Measurements from ENCODE around the gene RIPK4. TPM values are rescaled to one million over a fixed set of nuclear protein-coding genes. Genes with fewer than 3 reads are reported as not detected.

The RIPK4 gene
- total and polyA plus RNA-seq, 7 experiments from 2014 or later = 0.24 to 2.2 (median 0.41) TPM; not detected in 1

GRCh38 chr21:41758550-41758949 lies 8.3 kb downstream of the RIPK4 start:
- no peak for ATAC-seq
- peaks cover 0 to 5% (median 0%) of the 10 kb centered on the region in 5 donors for H3K36me3 Mint-ChIP-seq

GRCh38 chr21:41755934-41756773 lies 10.7 kb downstream of the RIPK4 start:
- peaks cover 0 to 12% (median 3%) of the 10 kb centered on the region in 7 donors for H3K4me1 Mint-ChIP-seq
- ChIA-PET POLR2A (no interaction called here), CTCF (no interaction called here)
- Histone ChIP-seq H3K36me3 (ENCODE audit: control insufficient read depth in 2 of 3, insufficient read depth in 3 of 3, low read length in 3 of 3) (no peaks in the 10 kb centered on the region), H3K4me1 (ENCODE audit: control insufficient read depth in 2 of 2, insufficient read depth in 2 of 2, low read length in 2 of 2) (no peaks in the 10 kb centered on the region), H3K27ac (ENCODE audit: low read depth, low read length) (no peak overlapping the region), H3K27me3 (ENCODE audit: control insufficient read depth in 2 of 2, insufficient read depth in 2 of 2, low read length in 2 of 2) (peaks cover 0 to 3% of the 10 kb centered on the region in 2 donors), H3K9me3 (ENCODE audit: control insufficient read depth in 2 of 3, low read length in 3 of 3) (no peaks in the 10 kb centered on the region), H3K4me3 (ENCODE audit: low read length) (no peak overlapping the region)
- H3K36me3 Mint-ChIP-seq = peaks cover 0 to 5% (median 0%) of the 10 kb centered on the region in 5 donors
- H3K9me3 Mint-ChIP-seq = no peaks in the 10 kb centered on the region
- H3K4me3 Mint-ChIP-seq = no peak overlapping the region
- peaks cover 12 to 19% (median 18%) of the 10 kb centered on the region in 5 donors for H3K27me3 Mint-ChIP-seq
- intact Hi-C loops (cut with micrococcal nuclease) = no loop called here
- DNase-seq (no peak), ATAC-seq (no peak)
- no peak overlapping the region for H3K27ac Mint-ChIP-seq

More at GRCh38 chr21:41758550-41758949, 8.3 kb downstream of the RIPK4 start:
- Histone ChIP-seq H3K9me3 (ENCODE audit: control insufficient read depth in 2 of 3, low read length in 3 of 3) (no peaks in the 10 kb centered on the region), H3K4me3 (ENCODE audit: low read length) (no peak overlapping the region), H3K36me3 (ENCODE audit: control insufficient read depth in 2 of 3, insufficient read depth in 3 of 3, low read length in 3 of 3) (no peaks in the 10 kb centered on the region), H3K4me1 (ENCODE audit: control insufficient read depth in 2 of 2, insufficient read depth in 2 of 2, low read length in 2 of 2) (peaks cover 0 to 6% of the 10 kb centered on the region in 2 donors), H3K27ac (ENCODE audit: low read depth, low read length) (no peak overlapping the region), H3K27me3 (ENCODE audit: control insufficient read depth in 2 of 2, insufficient read depth in 2 of 2, low read length in 2 of 2) (peaks cover 0 to 20% of the 10 kb centered on the region in 2 donors)
- CTCF ChIA-PET = no interaction called here
- intact Hi-C loops (cut with micrococcal nuclease) = no loop called here
- Mint-ChIP-seq H3K4me3 (no peak overlapping the region), H3K27me3 (peaks cover 34 to 43% (median 40%) of the 10 kb centered on the region in 5 donors), H3K9me3 (peaks cover 0 to 2% (median 0%) of the 10 kb centered on the region in 11 donors), H3K27ac (no peak overlapping the region), H3K4me1 (peaks cover 3 to 32% (median 15%) of the 10 kb centered on the region in 7 donors)
- DNase-seq = no peak
- POLR2A ChIA-PET = no interaction called here

- Mint-ChIP-seq H3K27me3 (peaks cover 5 to 12% (median 10%) of the 10 kb centered on the region in 5 donors), H3K36me3 (peaks cover 0 to 4% (median 0%) of the 10 kb centered on the region in 5 donors)
- CTCF ChIA-PET = no interaction called here
These were observed 11.5 kb downstream of the RIPK4 start for GRCh38 chr21:41755258-41755933.

GRCh38 chr21:41754479-41754891 lies 12.4 kb downstream of the RIPK4 start:
- DNase-seq (no peak), ATAC-seq (no peak)
- POLR2A ChIA-PET = no interaction called here
- no peak overlapping the region for H3K4me3 Mint-ChIP-seq
- Histone ChIP-seq H3K27ac (ENCODE audit: low read depth, low read length) (no peak overlapping the region), H3K27me3 (ENCODE audit: control insufficient read depth in 2 of 2, insufficient read depth in 2 of 2, low read length in 2 of 2) (no peaks in the 10 kb centered on the region), H3K9me3 (ENCODE audit: control insufficient read depth in 2 of 3, low read length in 3 of 3) (no peaks in the 10 kb centered on the region), H3K4me1 (ENCODE audit: control insufficient read depth in 2 of 2, insufficient read depth in 2 of 2, low read length in 2 of 2) (no peaks in the 10 kb centered on the region), H3K36me3 (ENCODE audit: control insufficient read depth in 2 of 3, insufficient read depth in 3 of 3, low read length in 3 of 3) (no peaks in the 10 kb centered on the region), H3K4me3 (ENCODE audit: low read length) (no peak overlapping the region)
- peaks cover 0 to 3% (median 2%) of the 10 kb centered on the region in 5 donors for H3K27me3 Mint-ChIP-seq
- H3K4me1 Mint-ChIP-seq = no peaks in the 10 kb centered on the region
- CTCF ChIA-PET = interaction anchor here (0.6 kb wide), 1 partner anchor 24 kb away, joined by 3 read pairs; no protein-coding TSS in a partner anchor
- no peaks in the 10 kb centered on the region for H3K36me3 Mint-ChIP-seq
- intact Hi-C loops (cut with micrococcal nuclease) = no loop called here
- H3K9me3 Mint-ChIP-seq = no peaks in the 10 kb centered on the region
- no peak overlapping the region for H3K27ac Mint-ChIP-seq

More at GRCh38 chr21:41755258-41755933, 11.5 kb downstream of the RIPK4 start:
- Mint-ChIP-seq H3K4me1 (peaks cover 0 to 4% (median 0%) of the 10 kb centered on the region in 7 donors), H3K9me3 (no peaks in the 10 kb centered on the region), H3K4me3 (no peak overlapping the region), H3K27ac (no peak overlapping the region)
- ATAC-seq (no peak), DNase-seq (no peak)
- no peaks in the 10 kb centered on the region for H3K36me3 ChIP-seq (ENCODE audit: control insufficient read depth in 2 of 3, insufficient read depth in 3 of 3, low read length in 3 of 3)
- H3K9me3 ChIP-seq (ENCODE audit: control insufficient read depth in 2 of 3, low read length in 3 of 3) = no peaks in the 10 kb centered on the region
- no peak overlapping the region for H3K27ac ChIP-seq (ENCODE audit: low read depth, low read length)
- intact Hi-C loops (cut with micrococcal nuclease) = no loop called here
- POLR2A ChIA-PET = no interaction called here
- no peaks in the 10 kb centered on the region for H3K27me3 ChIP-seq (ENCODE audit: control insufficient read depth in 2 of 2, insufficient read depth in 2 of 2, low read length in 2 of 2)
- no peaks in the 10 kb centered on the region for H3K4me1 ChIP-seq (ENCODE audit: control insufficient read depth in 2 of 2, insufficient read depth in 2 of 2, low read length in 2 of 2)
- H3K4me3 ChIP-seq (ENCODE audit: low read length) = no peak overlapping the region

- no peaks in the 10 kb centered on the region for H3K9me3 Mint-ChIP-seq
- no peak overlapping the region for H3K27ac Mint-ChIP-seq
- POLR2A ChIA-PET = no interaction called here
- H3K36me3 Mint-ChIP-seq = no peaks in the 10 kb centered on the region
- Histone ChIP-seq H3K4me3 (ENCODE audit: low read length) (no peak overlapping the region), H3K27me3 (ENCODE audit: control insufficient read depth in 2 of 2, insufficient read depth in 2 of 2, low read length in 2 of 2) (no peaks in the 10 kb centered on the region), H3K36me3 (ENCODE audit: control insufficient read depth in 2 of 3, insufficient read depth in 3 of 3, low read length in 3 of 3) (no peaks in the 10 kb centered on the region), H3K27ac (ENCODE audit: low read depth, low read length) (no peak overlapping the region), H3K4me1 (ENCODE audit: control insufficient read depth in 2 of 2, insufficient read depth in 2 of 2, low read length in 2 of 2) (no peaks in the 10 kb centered on the region), H3K9me3 (ENCODE audit: control insufficient read depth in 2 of 3, low read length in 3 of 3) (no peaks in the 10 kb centered on the region)
- CTCF ChIA-PET = no interaction called here
- H3K27me3 Mint-ChIP-seq = no peaks in the 10 kb centered on the region
- no peaks in the 10 kb centered on the region for H3K4me1 Mint-ChIP-seq
- no peak for ATAC-seq
- no peak for DNase-seq
- no peak overlapping the region for H3K4me3 Mint-ChIP-seq
- intact Hi-C loops (cut with micrococcal nuclease) = no loop called here
These were observed 13.6 kb downstream of the RIPK4 start for GRCh38 chr21:41753006-41753898.

GRCh38 chr21:41752231-41752681 lies 14.6 kb downstream of the RIPK4 start:
- Mint-ChIP-seq H3K27ac (no peak overlapping the region), H3K36me3 (no peaks in the 10 kb centered on the region), H3K27me3 (no peaks in the 10 kb centered on the region), H3K4me1 (no peaks in the 10 kb centered on the region), H3K9me3 (no peaks in the 10 kb centered on the region), H3K4me3 (no peak overlapping the region)
- POLR2A ChIA-PET = no interaction called here
- CTCF ChIA-PET = no interaction called here
- intact Hi-C loops (cut with micrococcal nuclease) = no loop called here
- no peak overlapping the region for H3K4me3 ChIP-seq (ENCODE audit: low read length)
- no peaks in the 10 kb centered on the region for H3K27me3 ChIP-seq (ENCODE audit: control insufficient read depth in 2 of 2, insufficient read depth in 2 of 2, low read length in 2 of 2)
- no peak overlapping the region for H3K27ac ChIP-seq (ENCODE audit: low read depth, low read length)
- no peak for DNase-seq
- no peaks in the 10 kb centered on the region for H3K36me3 ChIP-seq (ENCODE audit: control insufficient read depth in 2 of 3, insufficient read depth in 3 of 3, low read length in 3 of 3)
- no peaks in the 10 kb centered on the region for H3K9me3 ChIP-seq (ENCODE audit: control insufficient read depth in 2 of 3, low read length in 3 of 3)
- no peaks in the 10 kb centered on the region for H3K4me1 ChIP-seq (ENCODE audit: control insufficient read depth in 2 of 2, insufficient read depth in 2 of 2, low read length in 2 of 2)
- no peak for ATAC-seq
